ENCODE measurements around the gene SCN1B. TPM values are rescaled to one million over a fixed set of nuclear protein-coding genes. Genes with fewer than 3 reads are reported as not detected.
"Not testable (repeated sequence)": the region's sequence is repeated elsewhere in the genome, so short reads cannot be mapped to it uniquely, and the experiment has no call there.

The SCN1B gene
- total and polyA plus RNA-seq, 4 donors, result 1.5 to 12.6 (median 9.0) TPM

DNA sequence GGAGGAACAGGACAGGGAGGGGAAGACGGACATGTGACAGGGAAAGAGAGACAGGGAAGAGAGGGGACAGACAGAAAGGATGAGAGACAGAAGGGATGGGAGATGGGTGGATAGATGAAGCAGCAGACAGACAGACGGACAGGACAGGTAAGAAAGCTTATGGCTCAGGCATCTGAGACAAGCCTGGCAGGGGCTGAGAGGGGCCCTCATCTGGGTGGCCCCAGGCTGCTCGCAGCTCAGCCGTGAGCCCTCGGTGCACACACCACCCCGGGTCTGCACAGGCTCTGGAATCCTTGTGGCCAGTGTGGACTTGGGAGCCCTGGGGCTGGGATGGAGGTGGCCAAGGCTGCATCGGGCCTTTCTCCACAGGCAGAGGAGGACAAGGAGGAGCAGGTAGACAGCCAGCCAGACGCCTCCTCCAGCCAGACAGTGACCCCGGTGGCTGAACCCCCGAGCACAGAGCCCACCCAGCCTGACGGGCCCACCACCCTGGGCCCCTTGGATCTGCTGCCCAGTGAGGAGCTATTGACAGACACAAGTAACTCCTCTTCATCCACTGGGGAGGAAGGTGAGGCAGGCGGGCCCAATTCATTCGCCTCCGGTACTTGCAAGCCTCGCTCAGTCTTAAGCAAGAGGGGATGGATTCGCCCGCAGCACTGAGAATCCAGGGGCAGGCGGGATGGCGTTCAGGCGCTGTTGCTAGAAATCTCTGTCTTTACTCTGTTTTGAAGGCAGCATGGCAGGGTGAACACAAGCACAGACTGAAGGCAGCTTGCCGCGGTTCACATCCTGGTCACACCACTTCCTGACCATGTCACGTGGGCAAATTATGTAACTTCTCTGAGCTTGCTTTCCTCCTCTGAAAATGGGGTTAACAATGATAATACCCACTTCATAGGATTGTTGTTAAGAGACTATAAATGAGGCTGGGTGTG lies 16.2 kb upstream of the SCN1B start:
- no peak for DNase-seq
- no peaks in the 10 kb centered on the region for H3K27me3 ChIP-seq (ENCODE audit: control insufficient read depth in 3 of 3, insufficient read depth in 3 of 3, low read length in 2 of 3)
- 64 to 72% methylated on average over 23 of the region's 23 CpGs for WGBS, 2 donors
- H3K36me3 ChIP-seq (ENCODE audit: control insufficient read depth in 4 of 4, insufficient read depth in 4 of 4, low read length in 4 of 4), result peaks cover 8 to 70% (median 46%) of the 10 kb centered on the region in 4 donors
- H3K9ac ChIP-seq (ENCODE audit: insufficient read depth in 1 of 2, low read length in 2 of 2), result no peak overlapping the region
- peak overlapping the region in 1 of 2 donors; percentile 1 for H3K27ac ChIP-seq (ENCODE audit: low read depth in 1 of 2, low read length in 1 of 2)
- TF ChIP-seq, protein P1, sequence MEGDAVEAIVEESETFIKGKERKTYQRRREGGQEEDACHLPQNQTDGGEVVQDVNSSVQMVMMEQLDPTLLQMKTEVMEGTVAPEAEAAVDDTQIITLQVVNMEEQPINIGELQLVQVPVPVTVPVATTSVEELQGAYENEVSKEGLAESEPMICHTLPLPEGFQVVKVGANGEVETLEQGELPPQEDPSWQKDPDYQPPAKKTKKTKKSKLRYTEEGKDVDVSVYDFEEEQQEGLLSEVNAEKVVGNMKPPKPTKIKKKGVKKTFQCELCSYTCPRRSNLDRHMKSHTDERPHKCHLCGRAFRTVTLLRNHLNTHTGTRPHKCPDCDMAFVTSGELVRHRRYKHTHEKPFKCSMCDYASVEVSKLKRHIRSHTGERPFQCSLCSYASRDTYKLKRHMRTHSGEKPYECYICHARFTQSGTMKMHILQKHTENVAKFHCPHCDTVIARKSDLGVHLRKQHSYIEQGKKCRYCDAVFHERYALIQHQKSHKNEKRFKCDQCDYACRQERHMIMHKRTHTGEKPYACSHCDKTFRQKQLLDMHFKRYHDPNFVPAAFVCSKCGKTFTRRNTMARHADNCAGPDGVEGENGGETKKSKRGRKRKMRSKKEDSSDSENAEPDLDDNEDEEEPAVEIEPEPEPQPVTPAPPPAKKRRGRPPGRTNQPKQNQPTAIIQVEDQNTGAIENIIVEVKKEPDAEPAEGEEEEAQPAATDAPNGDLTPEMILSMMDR (IDR thresholded peaks at IDR 0.05; ENCODE audit: control extremely low read depth, extremely low read depth), result no peak
- H3K4me1 ChIP-seq (ENCODE audit: control insufficient read depth in 5 of 5, insufficient read depth in 5 of 5, low read length in 5 of 5), result peaks cover 0 to 7% (median 0%) of the 10 kb centered on the region in 5 donors
- no peak overlapping the region for H3K4me3 ChIP-seq
- ATAC-seq (ENCODE audit: insufficient read depth, low FRiP score), result no peak
- H3K9me3 ChIP-seq (ENCODE audit: control insufficient read depth in 4 of 4, insufficient read depth in 3 of 4, low read length in 3 of 4), result no peaks in the 10 kb centered on the region

DNA sequence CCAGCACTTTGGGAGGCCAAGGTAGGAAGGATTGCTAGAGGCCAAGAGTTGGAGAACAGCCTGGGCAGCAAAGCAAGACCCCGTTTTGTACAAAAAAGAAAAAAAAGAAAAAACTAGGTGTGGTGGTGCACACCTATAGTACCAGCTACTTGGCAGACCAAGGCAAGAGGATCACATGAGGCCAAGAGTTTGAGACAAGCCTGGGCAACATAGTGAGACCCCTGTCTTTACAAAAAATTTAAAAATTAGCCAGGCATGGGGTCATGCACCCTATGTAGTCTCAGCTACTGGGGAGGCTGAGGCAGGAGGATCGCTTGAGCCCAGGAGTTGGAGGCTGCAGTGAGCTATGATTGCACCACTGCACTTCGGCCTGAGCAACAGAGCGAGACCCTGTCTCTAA lies 15.5 kb upstream of the SCN1B start:
- H3K9ac ChIP-seq (ENCODE audit: insufficient read depth in 1 of 2, low read length in 2 of 2), result not testable (repeated sequence)
- peaks cover 14 to 72% (median 46%) of the 10 kb centered on the region in 4 donors for H3K36me3 ChIP-seq (ENCODE audit: control insufficient read depth in 4 of 4, insufficient read depth in 4 of 4, low read length in 4 of 4)

DNA sequence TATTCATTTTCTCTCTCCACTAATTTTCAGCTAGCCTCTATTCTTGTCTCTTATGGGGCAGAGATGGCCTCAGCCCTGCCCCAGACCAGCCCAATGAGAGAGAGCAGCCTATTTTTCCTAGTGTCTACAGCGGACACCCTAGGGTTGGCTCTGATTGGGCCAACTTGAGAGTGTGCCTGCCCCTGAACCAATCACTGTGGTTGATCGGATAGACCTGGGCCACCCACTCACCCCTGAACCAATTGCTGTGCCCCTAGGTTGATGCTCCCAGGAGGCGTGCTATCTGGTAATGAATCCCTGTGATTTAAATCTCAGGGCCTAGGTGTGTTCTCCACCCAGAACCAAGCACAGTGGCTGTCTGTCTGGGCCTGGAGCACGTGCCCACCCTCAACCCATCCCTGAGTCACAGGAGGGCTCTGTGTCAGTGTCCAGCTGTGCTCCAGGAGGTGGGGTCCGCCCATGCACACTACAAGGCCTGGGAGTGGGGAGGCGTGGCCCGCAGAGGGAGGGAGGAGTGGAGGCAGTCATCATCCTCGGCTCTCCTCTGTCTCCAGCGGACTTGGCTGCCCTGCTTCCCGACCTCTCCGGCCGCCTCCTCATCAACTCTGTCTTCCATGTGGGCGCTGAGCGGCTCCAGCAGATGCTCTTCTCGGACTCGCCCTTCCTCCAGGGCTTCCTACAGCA lies 14.9 kb upstream of the SCN1B start:
- Histone ChIP-seq H3K27ac (ENCODE audit: low read depth in 1 of 2, low read length in 1 of 2) (no peak overlapping the region), H3K9ac (ENCODE audit: insufficient read depth in 1 of 2, low read length in 2 of 2) (no peak overlapping the region), H3K9me3 (ENCODE audit: control insufficient read depth in 4 of 4, insufficient read depth in 3 of 4, low read length in 3 of 4) (no peaks in the 10 kb centered on the region), H3K27me3 (ENCODE audit: control insufficient read depth in 3 of 3, insufficient read depth in 3 of 3, low read length in 2 of 3) (no peaks in the 10 kb centered on the region), H3K36me3 (ENCODE audit: control insufficient read depth in 4 of 4, insufficient read depth in 4 of 4, low read length in 4 of 4) (peaks cover 17 to 71% (median 44%) of the 10 kb centered on the region in 4 donors), H3K4me3 (no peak overlapping the region), H3K4me1 (ENCODE audit: control insufficient read depth in 5 of 5, insufficient read depth in 5 of 5, low read length in 5 of 5) (peaks cover 0 to 7% (median 0%) of the 10 kb centered on the region in 5 donors)
- no peak for DNase-seq
- TF ChIP-seq, protein P1 (IDR thresholded peaks at IDR 0.05; ENCODE audit: control extremely low read depth, extremely low read depth), result no peak
- ATAC-seq (ENCODE audit: insufficient read depth, low FRiP score), result no peak
- 84 to 89% methylated on average over 15 to 16 of the region's 16 CpGs for WGBS, 2 donors

More for the DNA sequence above, 15.5 kb upstream of the SCN1B start:
- H3K27me3 ChIP-seq (ENCODE audit: control insufficient read depth in 3 of 3, insufficient read depth in 3 of 3, low read length in 2 of 3); DNase-seq; ATAC-seq (ENCODE audit: insufficient read depth, low FRiP score); H3K4me3 ChIP-seq; H3K9me3 ChIP-seq (ENCODE audit: control insufficient read depth in 4 of 4, insufficient read depth in 3 of 4, low read length in 3 of 4); H3K4me1 ChIP-seq (ENCODE audit: control insufficient read depth in 5 of 5, insufficient read depth in 5 of 5, low read length in 5 of 5); H3K27ac ChIP-seq (ENCODE audit: low read depth in 1 of 2, low read length in 1 of 2): not testable (repeated sequence)
- WGBS, 2 donors, result 88 to 90% methylated on average over 4 of the region's 4 CpGs

DNA sequence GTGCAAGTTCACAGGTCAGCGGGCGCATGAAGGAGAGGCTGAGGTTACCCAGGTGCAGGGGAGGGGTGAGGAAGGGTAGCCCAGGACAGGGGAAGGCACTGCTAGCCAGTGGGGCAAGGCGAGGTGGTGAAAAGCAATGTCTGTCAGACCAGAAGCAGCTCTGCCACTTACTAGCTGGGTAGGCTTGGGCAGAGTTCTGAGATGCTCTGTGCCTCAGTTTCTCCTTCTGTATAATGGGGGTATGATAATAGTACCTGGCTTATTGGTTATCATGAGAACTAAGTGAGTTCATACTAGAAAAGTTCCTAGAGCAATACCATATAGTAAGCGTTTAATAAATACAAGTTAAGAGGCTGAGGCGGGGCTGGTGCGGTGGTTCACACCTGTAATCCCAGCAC lies 14.3 kb upstream of the SCN1B start:
- no peak overlapping the region for H3K9ac ChIP-seq (ENCODE audit: insufficient read depth in 1 of 2, low read length in 2 of 2)

More for the DNA sequence above, 14.3 kb upstream of the SCN1B start:
- DNase-seq (no peak), ATAC-seq (ENCODE audit: insufficient read depth, low FRiP score) (no peak)
- WGBS, 2 donors, result 92 to 97% methylated on average over 6 of the region's 6 CpGs
- Histone ChIP-seq H3K27me3 (ENCODE audit: control insufficient read depth in 3 of 3, insufficient read depth in 3 of 3, low read length in 2 of 3) (no peaks in the 10 kb centered on the region), H3K36me3 (ENCODE audit: control insufficient read depth in 4 of 4, insufficient read depth in 4 of 4, low read length in 4 of 4) (peaks cover 17 to 74% (median 47%) of the 10 kb centered on the region in 4 donors), H3K9me3 (ENCODE audit: control insufficient read depth in 4 of 4, insufficient read depth in 3 of 4, low read length in 3 of 4) (no peaks in the 10 kb centered on the region), H3K4me1 (ENCODE audit: control insufficient read depth in 5 of 5, insufficient read depth in 5 of 5, low read length in 5 of 5) (peaks cover 0 to 7% (median 0%) of the 10 kb centered on the region in 5 donors), H3K27ac (ENCODE audit: low read depth in 1 of 2, low read length in 1 of 2) (no peak overlapping the region), H3K4me3 (no peak overlapping the region)
- TF ChIP-seq, protein P1 (IDR thresholded peaks at IDR 0.05; ENCODE audit: control extremely low read depth, extremely low read depth), result no peak
